ENCODE measurements around the gene NEIL1.

DNA sequence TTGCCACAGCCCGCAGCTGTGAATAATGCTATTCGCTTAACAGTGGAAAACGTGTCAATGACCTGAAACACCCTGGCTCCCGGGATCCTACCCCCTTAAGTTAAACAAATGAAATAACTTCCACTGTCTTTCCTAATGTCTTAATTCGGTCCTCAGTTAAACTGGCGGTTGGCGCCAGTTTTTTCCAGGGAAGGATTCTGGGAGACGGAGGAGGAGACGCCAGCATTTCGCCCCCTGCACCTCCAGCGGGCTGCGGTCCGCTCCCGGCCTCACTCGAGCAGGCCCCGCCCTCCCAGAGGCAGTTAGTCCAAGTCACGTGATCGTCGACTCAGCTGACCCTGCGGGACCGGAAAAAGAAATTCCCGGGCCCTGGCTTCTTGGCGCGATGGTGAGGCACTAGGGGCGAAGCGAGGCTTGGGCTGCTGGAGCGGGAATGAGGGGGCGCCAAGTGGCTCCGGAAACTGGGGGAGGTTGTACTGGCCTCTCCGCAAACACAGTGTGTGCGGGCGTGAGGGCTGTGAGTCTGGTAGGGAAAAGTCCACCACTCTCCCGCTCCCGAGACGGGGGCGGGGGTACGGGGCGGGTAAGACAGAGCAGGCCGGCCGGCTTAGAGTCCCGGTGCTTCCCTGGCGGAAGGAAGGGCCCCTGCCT lies 11.0 kb upstream of the NEIL1 start, which contains the start of gene COMMD4:
- TF ChIP-seq TEAD4 (IDR thresholded peaks at IDR 0.05; ENCODE audit: borderline replicate concordance, insufficient read depth) (no peak), POLR2AphosphoS5 (IDR thresholded peaks at IDR 0.05; ENCODE audit: low read depth, low read length) (peak; percentile 86), JUND (IDR thresholded peaks at IDR 0.05) (peak; percentile 16; the same call in 1 of the 2 replicates)
- TF ChIP-seq, protein P1, sequence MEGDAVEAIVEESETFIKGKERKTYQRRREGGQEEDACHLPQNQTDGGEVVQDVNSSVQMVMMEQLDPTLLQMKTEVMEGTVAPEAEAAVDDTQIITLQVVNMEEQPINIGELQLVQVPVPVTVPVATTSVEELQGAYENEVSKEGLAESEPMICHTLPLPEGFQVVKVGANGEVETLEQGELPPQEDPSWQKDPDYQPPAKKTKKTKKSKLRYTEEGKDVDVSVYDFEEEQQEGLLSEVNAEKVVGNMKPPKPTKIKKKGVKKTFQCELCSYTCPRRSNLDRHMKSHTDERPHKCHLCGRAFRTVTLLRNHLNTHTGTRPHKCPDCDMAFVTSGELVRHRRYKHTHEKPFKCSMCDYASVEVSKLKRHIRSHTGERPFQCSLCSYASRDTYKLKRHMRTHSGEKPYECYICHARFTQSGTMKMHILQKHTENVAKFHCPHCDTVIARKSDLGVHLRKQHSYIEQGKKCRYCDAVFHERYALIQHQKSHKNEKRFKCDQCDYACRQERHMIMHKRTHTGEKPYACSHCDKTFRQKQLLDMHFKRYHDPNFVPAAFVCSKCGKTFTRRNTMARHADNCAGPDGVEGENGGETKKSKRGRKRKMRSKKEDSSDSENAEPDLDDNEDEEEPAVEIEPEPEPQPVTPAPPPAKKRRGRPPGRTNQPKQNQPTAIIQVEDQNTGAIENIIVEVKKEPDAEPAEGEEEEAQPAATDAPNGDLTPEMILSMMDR (IDR thresholded peaks at IDR 0.05), result no peak
- TF ChIP-seq, protein P2, sequence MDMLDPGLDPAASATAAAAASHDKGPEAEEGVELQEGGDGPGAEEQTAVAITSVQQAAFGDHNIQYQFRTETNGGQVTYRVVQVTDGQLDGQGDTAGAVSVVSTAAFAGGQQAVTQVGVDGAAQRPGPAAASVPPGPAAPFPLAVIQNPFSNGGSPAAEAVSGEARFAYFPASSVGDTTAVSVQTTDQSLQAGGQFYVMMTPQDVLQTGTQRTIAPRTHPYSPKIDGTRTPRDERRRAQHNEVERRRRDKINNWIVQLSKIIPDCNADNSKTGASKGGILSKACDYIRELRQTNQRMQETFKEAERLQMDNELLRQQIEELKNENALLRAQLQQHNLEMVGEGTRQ (IDR thresholded peaks at IDR 0.05; ENCODE audit: borderline replicate concordance, low read depth, low read length), result peak; percentile 95
